ENCODE data around the gene KASH5. TPM values are rescaled to one million over a fixed set of nuclear protein-coding genes. Genes with fewer than 3 reads are reported as not detected.

The KASH5 gene
- total RNA-seq, 2 experiments from 2014 or later = 12.0 to 16.3 TPM

GRCh38 chr19:49339301-49340068 is 48.6 kb upstream of the KASH5 start:
- no peaks in the 10 kb centered on the region for H3K9me3 ChIP-seq (ENCODE audit: low read length)
- DNase-seq (ENCODE audit: low spot score) = no peak
- TF ChIP-seq EZH2phosphoT487 (IDR thresholded peaks at IDR 0.05; ENCODE audit: borderline replicate concordance, low read depth, low read length) = no peak
- no peak for TF ChIP-seq CTCF (conservative IDR thresholded peaks at IDR 0.05; ENCODE audit: low read length)
- no peak overlapping the region for H2AFZ ChIP-seq (ENCODE audit: low read length)
- peak overlapping the region; percentile 100 for H3K4me2 ChIP-seq (ENCODE audit: low read length)
- H3K36me3 ChIP-seq (ENCODE audit: insufficient read depth, low read length) = peaks cover 65% of the 10 kb centered on the region
- CTCF ChIA-PET (ENCODE audit: unreplicated experiment) = interaction anchor here (1.3 kb wide), 1 partner anchor 35 kb away, joined by 3 read pairs; no protein-coding TSS in a partner anchor
- POLR2A ChIA-PET = interaction anchor here (0.6 to 1.1 kb wide), 5 partner anchors 14 to 113 kb away, joined by 3 to 5 read pairs (median 3); no protein-coding TSS in a partner anchor
- peaks cover 10% of the 10 kb centered on the region; the same call in 1 of the 2 replicates for H4K20me1 ChIP-seq (ENCODE audit: insufficient read depth, low read length)
- H3K9me2 ChIP-seq (ENCODE audit: insufficient read depth, low read length) = no peaks in the 10 kb centered on the region
- intact Hi-C loops (cut with micrococcal nuclease; ENCODE audit: unreplicated experiment) = loop anchor here (1.0 to 10.0 kb wide), 3 partner anchors 27 to 105 kb away; partner anchors contain the start of gene SLC17A7
- peaks cover 58% of the 10 kb centered on the region for H3K4me1 ChIP-seq (ENCODE audit: insufficient read depth, low read length, poor library complexity, severe bottlenecking)
- peak overlapping the region; percentile 98 for H3K27ac ChIP-seq (ENCODE audit: low read depth, low read length, poor library complexity, severe bottlenecking)
- H3K79me2 ChIP-seq (ENCODE audit: insufficient read depth, low read depth, low read length) = peaks cover 36% of the 10 kb centered on the region
- no TSS peak for BruUV-seq (replicated peaks)
- H3K4me3 ChIP-seq (ENCODE audit: low read depth, low read length, poor library complexity, severe bottlenecking) = peak overlapping the region; percentile 76

GRCh38 chr19:49340069-49340864 is 47.8 kb upstream of the KASH5 start:
- Histone ChIP-seq H3K36me3 (ENCODE audit: insufficient read depth, low read length) (peaks cover 71% of the 10 kb centered on the region), H4K20me1 (ENCODE audit: insufficient read depth, low read length) (peaks cover 10% of the 10 kb centered on the region; the same call in 1 of the 2 replicates), H3K79me2 (ENCODE audit: insufficient read depth, low read depth, low read length) (peaks cover 29% of the 10 kb centered on the region), H2AFZ (ENCODE audit: low read length) (no peak overlapping the region), H3K4me1 (ENCODE audit: insufficient read depth, low read length, poor library complexity, severe bottlenecking) (peaks cover 52% of the 10 kb centered on the region), H3K27ac (ENCODE audit: low read depth, low read length, poor library complexity, severe bottlenecking) (peak overlapping the region; percentile 98), H3K4me2 (ENCODE audit: low read length) (peak overlapping the region; percentile 100), H3K9me2 (ENCODE audit: insufficient read depth, low read length) (no peaks in the 10 kb centered on the region), H3K4me3 (ENCODE audit: low read depth, low read length, poor library complexity, severe bottlenecking) (peak overlapping the region; percentile 76), H3K9me3 (ENCODE audit: low read length) (no peaks in the 10 kb centered on the region)
- BruUV-seq (replicated peaks) = no TSS peak
- TF ChIP-seq EZH2phosphoT487 (IDR thresholded peaks at IDR 0.05; ENCODE audit: borderline replicate concordance, low read depth, low read length) (no peak), CTCF (conservative IDR thresholded peaks at IDR 0.05; ENCODE audit: low read length) (peak; percentile 21; the same call in 1 of the 2 replicates)
- CTCF ChIA-PET (ENCODE audit: unreplicated experiment) = interaction anchor here (1.3 kb wide), 1 partner anchor 34 kb away, joined by 3 read pairs; no protein-coding TSS in a partner anchor
- POLR2A ChIA-PET = interaction anchor here (0.6 to 1.1 kb wide), 6 partner anchors 12 to 716 kb away, joined by 3 to 5 read pairs (median 3); no protein-coding TSS in a partner anchor
- intact Hi-C loops (cut with micrococcal nuclease; ENCODE audit: unreplicated experiment) = loop anchor here (1.0 to 2.0 kb wide), 2 partner anchors 26 to 51 kb away; no protein-coding TSS in a partner anchor
- peak; percentile 99 for DNase-seq (ENCODE audit: low spot score)

Measured in OCI-LY7 (cell line).